ELR (cell line): ENCODE data around the gene CNKSR1.

Source experiments
- DNase-seq: peaks from one replicate; pipeline ENCODE4 v3.0.0-alpha.2; 2015; ENCODE audit warnings: low read depth

The CNKSR1 gene, protein sequence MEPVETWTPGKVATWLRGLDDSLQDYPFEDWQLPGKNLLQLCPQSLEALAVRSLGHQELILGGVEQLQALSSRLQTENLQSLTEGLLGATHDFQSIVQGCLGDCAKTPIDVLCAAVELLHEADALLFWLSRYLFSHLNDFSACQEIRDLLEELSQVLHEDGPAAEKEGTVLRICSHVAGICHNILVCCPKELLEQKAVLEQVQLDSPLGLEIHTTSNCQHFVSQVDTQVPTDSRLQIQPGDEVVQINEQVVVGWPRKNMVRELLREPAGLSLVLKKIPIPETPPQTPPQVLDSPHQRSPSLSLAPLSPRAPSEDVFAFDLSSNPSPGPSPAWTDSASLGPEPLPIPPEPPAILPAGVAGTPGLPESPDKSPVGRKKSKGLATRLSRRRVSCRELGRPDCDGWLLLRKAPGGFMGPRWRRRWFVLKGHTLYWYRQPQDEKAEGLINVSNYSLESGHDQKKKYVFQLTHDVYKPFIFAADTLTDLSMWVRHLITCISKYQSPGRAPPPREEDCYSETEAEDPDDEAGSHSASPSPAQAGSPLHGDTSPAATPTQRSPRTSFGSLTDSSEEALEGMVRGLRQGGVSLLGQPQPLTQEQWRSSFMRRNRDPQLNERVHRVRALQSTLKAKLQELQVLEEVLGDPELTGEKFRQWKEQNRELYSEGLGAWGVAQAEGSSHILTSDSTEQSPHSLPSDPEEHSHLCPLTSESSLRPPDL

DNA sequence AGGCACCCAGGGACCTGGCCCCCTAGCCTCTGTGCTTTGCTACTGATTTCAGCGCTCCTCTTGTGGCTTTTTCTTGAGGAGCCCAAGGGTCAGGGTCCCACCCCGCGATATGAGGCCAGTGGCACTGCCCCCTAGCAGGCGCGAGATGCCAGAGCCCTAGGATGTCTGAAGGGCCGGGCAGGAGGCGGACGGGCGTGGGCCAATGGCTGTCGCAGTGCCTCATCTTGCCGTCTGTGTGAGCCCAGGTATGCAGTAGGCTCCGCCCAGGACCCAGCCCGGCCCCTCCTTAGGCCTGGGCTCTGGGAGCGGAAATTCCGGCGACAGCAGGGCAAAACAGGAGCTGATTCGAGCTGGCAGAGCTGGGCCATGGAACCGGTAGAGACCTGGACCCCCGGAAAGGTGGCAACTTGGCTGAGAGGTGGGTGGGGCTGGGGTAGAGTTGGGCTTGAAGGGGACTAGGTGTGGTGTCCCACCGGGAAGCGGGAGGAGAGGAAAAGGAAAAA is at the start of gene CNKSR1:
Gene CNKSR1 (plus strand): TSS at position 310 of the 503 bp plus-strand sequence. CDS start 57 bp downstream, at position 367.
- DNase-seq = no peak

DNA sequence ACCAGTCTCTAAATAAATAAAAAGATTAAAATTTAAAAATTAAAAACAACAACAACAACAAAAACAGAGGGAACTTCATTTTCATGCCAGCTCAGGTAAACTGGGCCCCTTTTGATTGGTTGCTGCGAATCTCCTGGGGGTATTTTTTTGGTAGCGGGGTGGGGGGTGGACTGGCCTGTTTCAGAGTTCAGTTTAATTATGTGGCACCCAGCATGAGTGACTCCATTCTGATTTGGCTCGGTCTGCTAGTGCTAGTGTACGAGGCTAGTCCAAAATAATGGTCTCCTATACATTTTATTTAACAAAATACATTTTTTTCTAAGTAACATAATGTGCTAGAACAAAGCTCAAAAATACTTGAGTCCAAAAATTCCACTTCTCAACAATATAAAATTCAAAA is 47.5 kb upstream of the CNKSR1 start:
- no peak for DNase-seq

DNA sequence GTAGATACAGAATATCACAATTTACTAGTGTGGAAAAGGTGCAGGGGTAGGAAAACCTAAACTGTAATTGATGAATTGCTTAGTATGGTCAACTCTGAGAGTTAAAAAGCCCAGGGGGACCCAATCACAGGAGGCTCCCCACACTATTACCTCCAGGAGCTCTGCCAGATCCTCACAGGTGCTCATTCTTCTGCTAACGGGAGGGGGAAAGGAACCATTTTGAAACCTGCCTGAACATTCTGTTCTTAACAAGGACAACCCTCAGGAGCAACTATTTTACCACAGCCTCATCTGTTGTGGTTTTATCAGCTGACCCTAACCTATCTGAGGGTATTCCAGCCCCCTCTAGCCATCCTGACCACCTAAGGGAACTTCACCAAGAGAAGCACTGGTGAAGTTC is 46.6 kb upstream of the CNKSR1 start:
- DNase-seq = no peak

DNA sequence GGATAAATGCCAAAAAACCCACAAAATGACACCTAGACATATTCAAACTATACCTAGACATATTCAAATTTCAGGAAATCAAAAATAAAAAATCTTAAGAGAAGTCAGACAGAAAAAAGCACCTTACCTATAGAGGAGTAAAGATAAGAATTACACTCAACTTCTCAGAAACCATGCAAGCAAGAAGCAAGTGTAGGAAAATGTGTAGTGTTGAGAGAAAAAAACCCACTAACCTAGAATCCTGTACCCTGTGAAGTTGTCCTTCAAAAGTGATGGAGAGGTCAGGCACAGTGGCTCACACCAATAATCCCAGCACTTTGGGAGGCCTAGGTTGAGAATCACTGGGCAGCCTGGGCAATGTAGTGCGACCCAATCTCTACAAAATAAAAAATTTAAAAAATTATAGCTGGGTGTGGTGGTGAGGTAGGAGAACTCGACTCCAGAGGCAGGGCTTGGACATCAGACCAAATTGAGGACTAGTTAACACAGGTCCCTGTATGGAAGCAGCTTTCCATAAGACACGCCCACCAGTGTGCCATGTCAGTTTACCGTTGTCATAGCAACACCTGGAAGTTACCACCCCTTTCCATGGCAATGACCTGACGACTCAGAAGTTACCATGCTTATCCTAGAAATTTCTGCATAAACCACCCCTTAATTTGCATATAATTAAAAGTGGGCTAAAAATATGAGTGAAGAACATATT is 45.0 kb upstream of the CNKSR1 start:
- peak; percentile 51 for DNase-seq

DNA sequence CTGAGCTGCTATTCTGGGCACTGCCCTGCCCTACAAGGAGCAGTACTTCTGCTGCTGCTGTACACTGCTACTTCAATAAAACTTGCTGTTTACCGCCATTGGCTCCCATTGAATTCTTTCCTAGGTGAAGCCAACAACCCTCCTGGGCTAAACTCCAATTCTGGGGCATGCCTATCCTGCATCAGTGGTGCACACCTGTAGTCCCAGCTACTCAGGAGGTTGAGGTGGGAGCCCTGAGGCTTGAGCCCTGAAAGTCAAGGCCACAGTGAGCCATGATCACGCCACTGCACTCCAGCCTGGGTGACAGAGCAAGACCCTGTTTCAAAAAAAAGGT is 44.5 kb upstream of the CNKSR1 start:
- no peak for DNase-seq

DNA sequence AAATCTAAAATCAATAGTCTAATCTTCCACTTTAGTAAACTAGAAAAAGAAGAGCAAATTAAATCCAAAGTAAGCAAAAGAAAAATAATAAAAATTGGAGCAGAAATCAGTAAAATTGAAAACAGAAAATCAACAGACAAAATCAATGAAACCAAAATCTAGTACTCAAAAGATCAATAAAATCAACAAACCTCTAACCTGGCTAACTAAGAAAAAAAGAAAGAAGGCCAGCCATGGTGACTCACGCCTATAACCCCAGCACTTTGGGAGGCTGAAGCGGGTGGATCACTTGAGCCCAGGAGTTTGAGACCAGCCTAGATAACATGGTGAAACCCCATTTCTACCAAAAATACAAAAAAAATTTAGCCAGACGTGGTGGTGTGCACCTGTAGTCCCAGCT is 42.8 kb upstream of the CNKSR1 start:
- DNase-seq = no peak

DNA sequence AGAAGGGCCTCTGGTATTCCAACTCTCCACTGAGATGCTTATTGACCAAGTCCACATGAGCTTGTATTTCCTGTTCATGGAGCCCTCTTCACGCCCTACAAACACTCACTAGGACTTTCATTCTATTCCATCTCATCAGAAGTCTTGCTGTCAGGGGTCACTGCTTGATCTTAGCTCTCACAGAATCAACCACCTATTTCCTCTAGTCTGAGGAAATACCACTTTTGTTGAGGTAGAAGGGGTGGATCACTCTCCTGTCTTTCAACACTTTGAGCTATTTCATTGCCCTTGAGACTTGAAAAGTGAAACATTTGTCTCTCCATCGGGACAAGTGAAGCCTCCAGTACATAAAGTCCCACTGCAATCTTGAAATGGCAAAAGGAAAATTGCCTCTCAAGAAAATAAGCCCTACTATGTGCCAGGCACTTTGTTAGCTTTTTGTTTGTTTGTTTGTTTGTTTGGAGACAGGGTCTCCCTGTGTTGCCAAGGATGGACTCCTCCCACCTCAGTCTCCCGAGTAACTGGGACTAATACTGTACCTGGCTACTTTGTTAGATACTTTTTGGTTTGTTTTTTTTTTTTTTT is 38.2 kb upstream of the CNKSR1 start:
- DNase-seq = no peak

DNA sequence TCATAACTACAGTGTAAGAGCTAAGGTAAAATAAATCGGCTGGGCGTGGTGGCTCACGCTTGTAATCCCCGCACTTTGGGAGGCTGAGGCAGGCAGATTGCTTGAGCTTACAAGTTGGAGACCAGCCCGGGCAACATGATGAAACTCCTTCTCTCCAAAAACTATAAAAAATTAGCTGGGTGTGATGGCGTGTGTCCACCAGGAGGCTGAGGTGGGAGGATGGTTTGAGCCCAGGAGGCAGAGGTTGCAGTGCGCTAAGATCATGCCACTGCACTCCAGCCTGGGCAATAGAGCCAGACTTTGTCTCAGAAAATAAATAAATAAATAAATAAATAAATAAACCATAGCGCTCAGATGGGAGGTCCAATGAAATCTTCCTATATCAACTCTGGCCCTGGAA is 35.1 kb upstream of the CNKSR1 start:
- no peak for DNase-seq

DNA sequence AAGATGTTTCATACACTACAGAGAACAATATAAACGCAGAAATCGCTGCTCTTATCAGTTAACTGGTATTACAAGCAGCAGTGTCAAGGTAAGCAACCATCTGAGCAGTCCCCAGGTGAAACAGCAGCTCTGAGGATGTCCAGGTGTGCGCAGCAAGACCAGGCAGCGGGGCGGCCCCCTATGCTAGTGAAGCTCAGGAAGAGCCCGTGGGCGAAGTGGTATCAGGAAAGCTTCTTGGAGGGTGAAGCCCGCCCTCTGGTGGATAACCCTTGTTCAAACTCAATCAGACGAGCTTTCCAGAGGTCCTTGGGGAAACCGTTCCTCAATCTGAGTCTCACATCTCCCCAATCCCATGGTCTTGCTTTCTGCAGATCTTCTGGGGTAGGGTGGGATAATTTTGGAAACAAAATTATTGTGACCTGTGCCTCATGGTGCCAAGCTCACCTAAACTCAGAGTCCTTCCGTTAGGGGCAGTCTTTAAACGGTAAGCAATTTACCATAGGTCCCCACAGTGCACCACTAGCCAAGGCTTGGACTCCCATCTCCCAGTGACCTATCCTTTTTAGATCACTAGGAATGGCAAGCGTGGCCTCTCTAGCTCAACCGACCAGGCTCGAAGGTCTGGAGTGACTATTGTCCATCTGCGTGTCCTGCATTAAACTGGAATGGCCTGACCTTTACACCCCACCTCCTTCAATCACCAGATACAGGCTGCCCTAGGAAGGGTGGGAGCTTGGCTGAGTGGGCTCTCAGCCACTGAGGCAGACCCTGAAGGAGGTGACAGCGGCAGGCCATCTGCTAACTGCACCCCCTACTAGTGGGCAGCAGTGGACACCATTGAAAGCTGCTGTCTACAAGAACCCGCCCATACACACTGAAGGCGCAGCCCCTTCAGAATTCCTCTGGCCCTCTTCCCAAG is 32.0 kb upstream of the CNKSR1 start:
- peak; percentile 85 for DNase-seq

DNA sequence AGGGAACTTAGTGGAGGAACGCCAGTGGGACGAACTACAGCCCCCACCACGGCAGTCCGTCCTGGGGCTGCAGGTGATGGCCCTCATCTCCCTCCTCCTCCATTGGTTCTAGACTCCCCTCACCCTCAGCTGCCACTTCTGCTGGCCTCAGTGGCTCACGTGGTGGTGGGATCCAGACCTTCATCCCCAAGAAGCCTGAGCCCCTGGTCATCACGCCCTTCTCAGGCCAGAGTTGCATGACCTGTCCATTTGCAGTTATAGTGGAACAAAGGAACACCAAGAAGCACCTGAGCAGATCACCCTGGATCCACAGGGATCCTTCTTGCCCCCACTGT is 31.4 kb upstream of the CNKSR1 start:
- no peak for DNase-seq

DNA sequence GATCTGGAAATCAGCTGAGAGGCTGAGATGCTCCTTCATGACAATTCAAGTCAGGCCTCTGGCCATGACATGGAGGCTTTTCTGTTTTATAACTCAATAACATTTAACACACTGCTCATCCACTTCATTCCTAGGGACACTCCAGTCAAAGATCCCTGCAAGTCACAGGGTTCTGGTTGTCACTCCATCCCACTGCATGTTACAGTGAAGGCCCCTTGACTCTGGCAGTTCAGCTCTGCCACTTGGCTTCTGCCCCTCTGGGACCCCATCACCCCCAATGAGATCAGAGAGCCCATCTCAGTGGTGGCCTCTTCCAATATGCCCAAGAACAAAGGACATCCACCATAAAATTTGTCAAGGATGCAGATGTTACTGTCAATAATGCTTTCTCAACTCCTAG is 28.4 kb upstream of the CNKSR1 start:
- no peak for DNase-seq

DNA sequence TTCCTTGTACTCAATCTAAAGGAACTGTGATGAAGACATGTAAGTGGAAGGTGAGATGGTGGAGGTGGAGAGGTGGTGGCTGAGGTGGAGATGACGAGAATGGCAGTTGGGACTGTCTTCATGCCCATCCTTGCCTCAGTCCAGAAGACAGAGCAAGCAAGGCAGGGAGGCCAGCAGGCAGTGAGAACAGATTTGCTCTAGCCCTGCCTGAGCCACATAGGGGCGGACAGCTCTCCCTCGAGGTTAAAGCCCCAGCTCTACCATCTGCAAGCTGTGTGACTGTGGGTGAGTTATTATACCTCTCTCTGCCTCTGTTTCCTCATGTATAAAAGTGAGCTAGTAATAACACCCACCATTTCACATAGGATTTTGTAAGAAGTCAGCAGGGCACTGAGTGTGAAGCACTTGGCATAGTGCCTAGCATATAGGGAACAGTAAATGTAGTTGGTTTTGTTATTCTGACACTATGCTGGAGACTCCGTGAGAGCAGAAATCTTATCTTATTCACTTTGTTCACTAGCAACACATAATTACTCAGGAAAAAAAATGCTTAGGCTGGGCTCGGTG is 23.2 kb upstream of the CNKSR1 start:
- DNase-seq = no peak

DNA sequence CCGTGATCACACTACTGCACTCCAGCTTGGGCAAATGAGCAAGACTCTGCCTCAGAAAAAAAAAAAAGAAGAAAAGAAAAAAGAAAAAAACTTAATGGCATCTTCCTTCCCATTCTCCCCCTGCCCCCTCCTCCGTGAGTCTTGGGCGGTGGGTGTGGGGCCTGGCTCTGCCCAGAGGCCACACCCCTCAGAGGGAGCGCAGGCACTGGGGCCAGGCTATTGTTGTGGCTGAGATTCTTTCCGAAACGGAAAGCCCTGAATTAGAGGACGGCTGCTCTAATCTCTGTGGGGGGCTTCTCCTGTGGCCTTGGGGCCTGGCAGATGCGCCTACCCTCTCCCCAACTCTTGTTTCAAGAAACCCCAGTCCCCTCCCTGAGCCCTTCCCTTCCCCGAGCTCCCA is 22.5 kb upstream of the CNKSR1 start:
- DNase-seq = no peak

DNA sequence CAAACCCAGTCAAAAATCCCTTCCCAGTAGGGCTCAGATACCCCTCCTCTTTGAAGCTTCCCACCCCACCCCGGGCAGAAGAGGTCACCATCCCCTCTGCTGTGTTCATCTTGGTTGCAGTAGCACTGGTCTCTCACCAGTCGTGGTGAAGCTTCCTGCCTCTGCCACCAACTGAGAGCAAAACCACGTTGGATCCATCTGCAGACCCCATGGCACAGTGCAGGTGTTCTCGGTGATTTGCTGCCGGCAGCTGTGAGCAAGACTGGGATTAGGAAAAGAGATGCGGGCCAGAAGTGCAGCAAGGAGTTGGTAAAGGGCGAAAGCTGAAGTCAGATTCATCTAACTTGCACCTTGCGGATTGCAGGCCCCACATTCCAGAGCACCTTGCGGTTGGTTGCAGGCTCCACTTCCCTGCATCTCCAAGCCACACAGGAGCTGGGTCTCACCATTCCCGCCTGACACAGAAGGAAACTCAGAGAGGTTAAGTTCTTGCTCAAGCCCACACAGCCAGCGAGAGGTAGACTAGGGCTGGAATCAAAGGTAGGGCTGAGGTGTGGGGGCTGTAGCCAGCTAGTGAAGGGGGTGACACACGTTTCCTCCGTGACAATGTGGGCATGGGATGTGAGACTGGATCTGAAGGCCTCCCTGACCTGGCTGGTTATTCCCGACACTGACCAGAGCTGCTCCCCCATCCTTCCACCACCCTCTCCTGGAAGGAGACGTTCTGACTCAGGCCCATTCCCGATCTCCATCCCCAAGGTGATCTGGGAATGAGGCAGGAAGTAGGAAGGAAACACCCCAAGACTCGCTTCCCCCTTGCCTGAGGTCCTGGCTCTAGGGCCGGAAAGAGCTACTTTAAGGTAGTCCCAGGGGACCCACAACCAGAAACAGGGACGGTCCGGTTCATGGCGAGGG is 21.7 kb upstream of the CNKSR1 start:
- no peak for DNase-seq

DNA sequence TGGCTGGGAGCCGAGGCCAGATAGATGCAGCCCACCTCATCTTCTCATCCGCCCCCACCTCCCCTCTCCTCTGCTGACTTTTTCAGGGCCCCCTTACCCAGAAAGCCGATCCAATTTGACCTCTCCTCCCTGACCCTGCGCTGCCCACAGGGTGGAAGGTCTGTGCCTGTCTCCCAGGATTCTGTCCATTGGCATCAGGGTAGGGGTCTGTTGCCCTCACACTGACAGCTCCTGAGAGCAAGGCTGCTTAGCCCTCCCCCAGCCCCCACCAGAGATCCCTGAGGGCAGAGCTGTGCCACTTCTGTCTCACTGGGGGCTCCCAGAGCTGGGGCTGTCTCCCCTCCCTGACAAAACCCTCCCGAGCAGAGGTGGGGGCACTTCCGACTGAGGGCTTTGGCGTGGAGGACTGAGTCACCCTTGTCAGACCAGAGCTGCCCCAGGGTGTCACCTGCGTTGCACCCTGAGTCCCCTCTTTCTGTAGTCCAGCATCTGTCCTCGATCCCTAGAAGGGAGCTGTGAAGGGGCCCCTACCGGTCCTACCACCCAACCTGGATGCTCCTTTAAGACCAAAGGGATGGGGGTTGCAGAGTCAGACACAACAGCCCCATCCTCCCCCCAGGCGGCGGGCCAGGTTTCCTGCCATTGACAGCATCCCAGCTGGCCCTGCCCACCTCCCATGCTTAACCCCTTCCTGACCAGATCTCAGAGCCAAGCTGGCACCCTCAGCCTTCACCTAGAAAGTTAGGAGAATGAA is 20.8 kb upstream of the CNKSR1 start:
- no peak for DNase-seq

DNA sequence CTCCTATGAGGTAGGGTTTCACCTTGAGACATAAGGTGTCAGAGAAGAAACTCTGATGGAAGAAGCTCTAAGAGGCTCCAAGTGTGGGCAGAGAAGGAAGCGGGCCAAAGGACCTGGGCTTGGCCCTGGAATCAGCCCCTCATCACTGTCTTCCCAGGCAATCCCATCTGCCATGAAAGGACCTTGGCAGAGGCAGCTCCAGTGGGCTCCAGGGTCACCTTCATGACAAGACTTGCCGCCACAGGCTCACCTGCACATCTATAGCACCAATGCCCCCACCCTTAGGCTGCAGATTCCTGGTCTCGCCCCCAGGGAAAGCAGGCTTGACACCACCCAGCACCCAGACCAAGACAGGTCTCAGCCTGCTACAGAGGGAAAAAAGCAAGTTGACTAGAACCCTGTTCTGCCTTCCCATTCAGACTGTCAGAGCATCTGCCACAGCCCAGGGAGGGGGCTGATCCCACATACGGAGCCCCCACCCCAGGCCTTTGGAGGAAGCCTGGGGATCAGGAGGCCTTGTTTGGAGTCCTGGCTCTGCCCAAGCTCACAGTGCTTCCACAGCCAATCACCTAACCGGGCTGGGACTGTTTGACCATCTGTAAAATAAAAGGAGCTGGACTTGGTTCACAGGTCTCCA is 18.9 kb upstream of the CNKSR1 start:
- DNase-seq = no peak

DNA sequence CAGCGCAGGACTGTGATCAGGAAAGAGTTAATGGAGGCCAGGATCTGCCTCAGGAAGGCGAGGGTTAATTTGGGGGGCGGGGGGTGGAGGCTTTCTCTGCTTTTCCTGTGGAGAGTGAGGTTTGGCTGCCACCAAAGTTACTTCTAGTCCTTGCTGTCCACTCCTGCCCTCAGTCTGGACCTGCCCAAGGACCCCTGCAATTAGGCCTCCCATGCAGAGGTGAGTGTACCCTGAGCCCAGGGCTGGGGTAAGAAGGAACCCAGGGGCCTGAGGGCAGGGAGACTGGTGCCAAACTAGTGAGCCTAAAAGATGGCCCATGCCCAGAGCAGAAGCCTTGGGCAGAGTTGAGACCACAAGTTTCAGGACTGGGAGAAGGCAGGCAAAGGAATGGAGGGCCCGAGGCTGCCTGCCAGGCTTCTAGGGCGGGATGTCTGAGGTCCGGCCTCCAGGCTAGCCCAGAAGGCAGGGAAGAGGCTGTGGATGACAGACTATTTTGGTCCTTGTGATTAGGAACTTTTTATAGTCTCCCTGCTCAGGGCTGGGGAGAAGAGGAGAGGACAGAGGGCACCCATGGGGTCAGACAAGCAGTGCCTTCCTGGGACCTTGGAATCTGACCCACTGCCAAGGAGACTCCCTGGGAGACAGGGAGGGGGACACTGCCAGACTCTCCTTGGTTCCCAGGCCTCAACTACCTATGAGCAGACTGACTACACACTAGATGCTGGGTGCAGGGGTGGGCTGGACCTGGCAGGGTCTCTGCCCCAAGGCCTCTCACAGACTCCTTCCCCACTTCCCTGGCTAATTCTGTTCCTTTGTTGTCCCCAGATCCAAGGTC is 18.2 kb upstream of the CNKSR1 start, which contains the start of gene FAM110D:
Gene FAM110D (plus strand): TSS at position 172 of the 835 bp plus-strand sequence. CDS start 2,213 bp downstream, outside the sequence.
- DNase-seq = no peak

DNA sequence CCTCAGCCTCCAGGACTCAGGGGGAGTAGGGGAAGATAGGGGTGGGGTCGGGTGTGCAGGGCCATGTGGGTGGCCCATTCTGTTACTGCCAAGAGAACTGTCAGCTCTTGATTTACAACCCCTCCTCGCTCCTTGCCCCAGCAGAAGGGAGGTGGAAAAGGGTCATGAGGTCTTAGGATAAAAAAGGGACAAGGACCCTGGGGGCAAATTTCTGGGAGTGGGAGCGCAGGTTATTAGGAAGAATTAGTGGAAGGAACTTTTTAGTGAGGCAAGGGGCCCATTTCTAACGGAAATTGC is 17.6 kb upstream of the CNKSR1 start:
- DNase-seq = no peak
